ENCODE measurements around the gene PPM1F.

PPM1F gene

GRCh38 chr22:21962655-21962949 is 10.0 kb upstream of the PPM1F start:
- Histone ChIP-seq H3K14ac (ENCODE audit: low read length) (no peak overlapping the region), H3K27me3 (ENCODE audit: control insufficient read depth in 3 of 3, insufficient read depth in 3 of 3, low read depth in 1 of 3, low read length in 3 of 3) (no peaks in the 10 kb centered on the region), H2BK12ac (ENCODE audit: low read length) (no peak overlapping the region), H3K9me3 (replicated peaks in 1 of 2; ENCODE audit: control insufficient read depth in 2 of 2, insufficient read depth in 1 of 2, low read depth in 1 of 2, low read length in 2 of 2) (peaks cover 0 to 3% of the 10 kb centered on the region in 2 donors), H2BK15ac (ENCODE audit: low read length) (no peak overlapping the region), H2AK5ac (ENCODE audit: low read depth, low read length) (no peak overlapping the region), H3K27ac (replicated peaks; ENCODE audit: low read length) (no peak overlapping the region), H2BK120ac (ENCODE audit: low read depth, low read length) (no peak overlapping the region), H3K4me3 (ENCODE audit: low read length in 2 of 2) (no peak overlapping the region), H3K4me1 (ENCODE audit: control insufficient read depth in 2 of 2, insufficient read depth in 1 of 2, low read depth in 1 of 2, low read length in 2 of 2) (no peaks in the 10 kb centered on the region), H3K23ac (ENCODE audit: low read depth, low read length, poor library complexity) (no peak overlapping the region), H3K4me2 (ENCODE audit: insufficient read depth, low read length, poor library complexity, severe bottlenecking) (no peak overlapping the region), H3K18ac (ENCODE audit: low read length) (no peak overlapping the region), H4K91ac (ENCODE audit: low read depth, low read length, poor library complexity) (no peak overlapping the region), H3K36me3 (replicated peaks in 1 of 2; ENCODE audit: control insufficient read depth in 2 of 2, insufficient read depth in 2 of 2, low read length in 2 of 2) (peaks cover 74 to 95% of the 10 kb centered on the region in 2 donors), H2AFZ (ENCODE audit: low read length) (no peak overlapping the region), H3K9ac (ENCODE audit: low read depth, low read length, poor library complexity) (peak overlapping the region; percentile 30), H2BK5ac (ENCODE audit: low read length) (no peak overlapping the region), H4K8ac (ENCODE audit: low read depth, low read length) (no peak overlapping the region), H3K79me1 (ENCODE audit: low read depth, low read length) (peaks cover 2% of the 10 kb centered on the region), H3K4ac (ENCODE audit: low read length) (no peak overlapping the region)
- DNase-seq (ENCODE audit: low spot score): no peak
- WGBS, 2 donors (ENCODE audit: extremely low coverage in 2 of 2, insufficient read length in 2 of 2, insufficient replicate concordance in 1 of 2): no CpG with 5 or more reads among the region's 11 CpGs

DNA sequence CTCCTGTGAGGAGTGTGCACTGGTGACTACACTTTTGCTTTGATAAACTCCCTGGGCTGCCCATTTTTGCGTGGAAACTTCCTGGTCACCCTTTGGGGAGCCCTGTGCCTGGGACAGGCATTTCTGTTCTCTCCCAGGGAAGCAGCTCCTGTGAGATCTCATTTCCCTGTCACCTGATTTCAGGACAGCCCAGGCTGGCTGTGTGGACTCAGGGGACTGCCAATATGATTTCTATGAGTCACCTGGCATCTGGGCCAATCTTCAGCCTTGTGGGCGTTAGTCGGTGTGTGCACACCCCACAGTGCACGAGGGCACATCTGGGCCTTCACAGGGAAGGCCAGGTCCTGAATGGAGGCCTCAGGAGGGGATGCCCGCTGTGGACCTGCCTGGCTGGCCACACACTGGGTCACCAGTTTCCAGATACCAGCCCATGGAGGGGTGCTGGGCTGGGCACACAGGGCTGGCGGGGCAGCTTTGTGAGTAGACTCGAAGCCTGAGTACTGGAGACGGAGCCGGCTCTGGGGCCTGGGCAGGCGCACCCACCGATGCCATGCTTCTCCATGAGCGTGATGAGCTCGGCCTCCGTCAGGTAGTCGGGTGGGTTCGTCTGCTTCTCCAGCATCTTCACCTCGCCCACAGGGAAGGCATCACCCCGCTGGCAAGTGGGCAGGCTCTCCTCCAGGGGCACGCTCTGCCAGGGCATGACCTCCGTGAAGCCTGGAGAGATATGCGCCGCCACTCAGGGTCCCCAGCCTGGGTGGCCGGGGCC is 9.4 kb upstream of the PPM1F start:
- Histone ChIP-seq H2AK5ac (ENCODE audit: low read depth, low read length) (no peak overlapping the region), H3K4ac (ENCODE audit: low read length) (no peak overlapping the region), H4K8ac (ENCODE audit: low read depth, low read length) (no peak overlapping the region), H2BK5ac (ENCODE audit: low read length) (no peak overlapping the region), H3K79me1 (ENCODE audit: low read depth, low read length) (peaks cover 2% of the 10 kb centered on the region), H3K18ac (ENCODE audit: low read length) (no peak overlapping the region), H3K23ac (ENCODE audit: low read depth, low read length, poor library complexity) (no peak overlapping the region), H3K9ac (ENCODE audit: low read depth, low read length, poor library complexity) (peak overlapping the region; percentile 30), H2AFZ (ENCODE audit: low read length) (no peak overlapping the region), H3K27ac (replicated peaks; ENCODE audit: low read length) (no peak overlapping the region), H3K9me3 (replicated peaks in 1 of 2; ENCODE audit: control insufficient read depth in 2 of 2, insufficient read depth in 1 of 2, low read depth in 1 of 2, low read length in 2 of 2) (peaks cover 0 to 3% of the 10 kb centered on the region in 2 donors), H2BK15ac (ENCODE audit: low read length) (no peak overlapping the region), H3K4me1 (ENCODE audit: control insufficient read depth in 2 of 2, insufficient read depth in 1 of 2, low read depth in 1 of 2, low read length in 2 of 2) (no peaks in the 10 kb centered on the region), H2BK120ac (ENCODE audit: low read depth, low read length) (no peak overlapping the region), H3K36me3 (replicated peaks in 1 of 2; ENCODE audit: control insufficient read depth in 2 of 2, insufficient read depth in 2 of 2, low read length in 2 of 2) (peaks cover 68 to 90% of the 10 kb centered on the region in 2 donors), H3K27me3 (ENCODE audit: control insufficient read depth in 3 of 3, insufficient read depth in 3 of 3, low read depth in 1 of 3, low read length in 3 of 3) (no peaks in the 10 kb centered on the region), H2BK12ac (ENCODE audit: low read length) (no peak overlapping the region), H3K14ac (ENCODE audit: low read length) (no peak overlapping the region), H4K91ac (ENCODE audit: low read depth, low read length, poor library complexity) (no peak overlapping the region), H3K4me3 (ENCODE audit: low read length in 2 of 2) (no peak overlapping the region), H3K4me2 (ENCODE audit: insufficient read depth, low read length, poor library complexity, severe bottlenecking) (no peak overlapping the region)
- no peak for DNase-seq (ENCODE audit: low spot score)
- WGBS, 2 donors (ENCODE audit: extremely low coverage in 2 of 2, insufficient read length in 2 of 2, insufficient replicate concordance in 1 of 2): no CpG with 5 or more reads among the region's 23 CpGs

DNA sequence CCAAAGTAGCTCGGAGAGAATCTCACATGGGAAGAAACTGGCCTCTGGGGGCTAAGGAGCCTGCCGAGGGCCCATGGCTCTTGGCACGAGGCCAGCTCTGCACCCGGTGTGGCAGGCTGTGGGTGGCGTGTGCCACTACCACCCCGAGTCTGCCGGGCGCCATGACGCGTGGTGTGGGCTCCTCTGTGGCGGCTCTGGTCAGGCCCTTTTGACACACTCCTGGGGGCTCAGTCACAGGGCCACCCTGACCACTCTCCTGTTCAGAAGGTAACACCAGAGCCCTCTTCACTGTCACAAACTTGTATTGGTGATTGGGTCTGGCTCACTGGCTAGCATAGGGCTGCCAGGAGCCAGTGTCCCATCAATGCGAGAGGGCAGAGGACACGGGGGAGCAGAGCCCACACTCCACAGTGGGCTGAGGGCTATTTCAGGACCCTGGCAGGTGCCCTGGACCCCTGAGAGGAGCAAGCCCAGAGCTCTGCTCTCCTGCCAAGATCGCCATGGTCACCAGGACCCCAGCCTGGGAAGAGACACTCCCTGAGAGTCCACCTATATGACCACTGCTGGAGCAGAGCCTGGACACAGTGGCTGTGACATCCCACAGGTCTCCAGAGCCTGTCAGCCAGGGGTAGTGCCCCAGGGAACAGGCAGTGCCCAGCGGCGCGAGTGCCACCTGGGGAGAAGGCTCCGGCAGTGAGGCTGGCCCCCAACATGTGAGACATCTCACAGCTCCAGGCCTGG is 8.6 kb upstream of the PPM1F start:
- H3K9ac ChIP-seq (ENCODE audit: low read depth, low read length, poor library complexity): no peak overlapping the region
- H3K23ac ChIP-seq (ENCODE audit: low read depth, low read length, poor library complexity): no peak overlapping the region
- no peak overlapping the region for H3K14ac ChIP-seq (ENCODE audit: low read length)
- no peak overlapping the region for H3K4me3 ChIP-seq (ENCODE audit: low read length in 2 of 2)
- no peaks in the 10 kb centered on the region for H3K4me1 ChIP-seq (ENCODE audit: control insufficient read depth in 2 of 2, insufficient read depth in 1 of 2, low read depth in 1 of 2, low read length in 2 of 2)
- peaks cover 0 to 3% of the 10 kb centered on the region in 2 donors for H3K9me3 ChIP-seq (replicated peaks in 1 of 2; ENCODE audit: control insufficient read depth in 2 of 2, insufficient read depth in 1 of 2, low read depth in 1 of 2, low read length in 2 of 2)
- H2BK12ac ChIP-seq (ENCODE audit: low read length): no peak overlapping the region
- whole genome bisulfite sequencing, 2 donors (ENCODE audit: extremely low coverage in 2 of 2, insufficient read length in 2 of 2, insufficient replicate concordance in 1 of 2): no CpG with 5 or more reads among the region's 18 CpGs
- peaks cover 61 to 82% of the 10 kb centered on the region in 2 donors for H3K36me3 ChIP-seq (replicated peaks in 1 of 2; ENCODE audit: control insufficient read depth in 2 of 2, insufficient read depth in 2 of 2, low read length in 2 of 2)
- H4K8ac ChIP-seq (ENCODE audit: low read depth, low read length): no peak overlapping the region
- H2BK5ac ChIP-seq (ENCODE audit: low read length): no peak overlapping the region
- no peak overlapping the region for H2AK5ac ChIP-seq (ENCODE audit: low read depth, low read length)
- no peak overlapping the region for H4K91ac ChIP-seq (ENCODE audit: low read depth, low read length, poor library complexity)
- no peak overlapping the region for H3K18ac ChIP-seq (ENCODE audit: low read length)
- H2AFZ ChIP-seq (ENCODE audit: low read length): no peak overlapping the region
- no peak overlapping the region for H3K27ac ChIP-seq (replicated peaks; ENCODE audit: low read length)
- H3K79me1 ChIP-seq (ENCODE audit: low read depth, low read length): peaks cover 2% of the 10 kb centered on the region
- no peak for DNase-seq (ENCODE audit: low spot score)
- H2BK120ac ChIP-seq (ENCODE audit: low read depth, low read length): no peak overlapping the region
- no peak overlapping the region for H3K4me2 ChIP-seq (ENCODE audit: insufficient read depth, low read length, poor library complexity, severe bottlenecking)
- no peak overlapping the region for H2BK15ac ChIP-seq (ENCODE audit: low read length)
- no peaks in the 10 kb centered on the region for H3K27me3 ChIP-seq (ENCODE audit: control insufficient read depth in 3 of 3, insufficient read depth in 3 of 3, low read depth in 1 of 3, low read length in 3 of 3)
- no peak overlapping the region for H3K4ac ChIP-seq (ENCODE audit: low read length)

All from neuronal stem cell (in vitro differentiated cells).